DMS53 (cell line): ENCODE data around the gene OR52E8.

Experiments
- DNase-seq: peaks from one replicate; lab custom pipeline; 2025; lab: John Stamatoyannopoulos, UW

OR52E8 gene

GRCh38 chr11:5807580-5807979 lies 49.9 kb downstream of the OR52E8 start:
- DNase-seq = no peak
